ENCODE results near the gene PCBD1.

Gene PCBD1

GRCh38 chr10:70901276-70901878 is 13.0 kb upstream of the PCBD1 start:
- DNase-seq, result no peak

GRCh38 chr10:70899096-70899495 is 10.7 kb upstream of the PCBD1 start:
- no peak for DNase-seq

- no peak for DNase-seq
Observed at GRCh38 chr10:70898687-70899086, 10.3 kb upstream of the PCBD1 start.

GRCh38 chr10:70896551-70896950 is 8.2 kb upstream of the PCBD1 start:
- no peak for DNase-seq

GRCh38 chr10:70894416-70894815 is 6.1 kb upstream of the PCBD1 start:
- no peak for DNase-seq

GRCh38 chr10:70893227-70894006 is 5.1 kb upstream of the PCBD1 start:
- DNase-seq, result no peak

GRCh38 chr10:70892631-70893030 is 4.3 kb upstream of the PCBD1 start:
- no peak for DNase-seq

- DNase-seq, result no peak
Observed at GRCh38 chr10:70891627-70892026, 3.3 kb upstream of the PCBD1 start.

- DNase-seq, result no peak
Observed at GRCh38 chr10:70890917-70891431, 2.6 kb upstream of the PCBD1 start.

GRCh38 chr10:70889291-70889690 is 926 bp upstream of the PCBD1 start:
- no peak for DNase-seq

GRCh38 chr10:70886921-70887665 is 1.3 kb downstream of the PCBD1 start:
- no peak for DNase-seq

GRCh38 chr10:70885931-70886903 is 2.1 kb downstream of the PCBD1 start:
- DNase-seq, result no peak

- DNase-seq, result no peak
Observed at GRCh38 chr10:70885481-70885880, 2.9 kb downstream of the PCBD1 start.

GRCh38 chr10:70884741-70885140 is 3.6 kb downstream of the PCBD1 start:
- DNase-seq, result no peak

GRCh38 chr10:70880077-70880534 is 8.3 kb downstream of the PCBD1 start:
- peak; percentile 28 for DNase-seq

- DNase-seq, result no peak
Observed at GRCh38 chr10:70879207-70879606, 9.2 kb downstream of the PCBD1 start.

- no peak for DNase-seq
Observed at GRCh38 chr10:70874061-70874460, 14.3 kb downstream of the PCBD1 start.

GRCh38 chr10:70872291-70872690 is 16.1 kb downstream of the PCBD1 start:
- no peak for DNase-seq

- DNase-seq, result no peak
Observed at GRCh38 chr10:70866424-70866823, 21.9 kb downstream of the PCBD1 start.

- DNase-seq, result no peak
Observed at GRCh38 chr10:70864935-70865334, 23.4 kb downstream of the PCBD1 start.

- DNase-seq, result no peak
Observed at GRCh38 chr10:70863470-70864160, 24.8 kb downstream of the PCBD1 start.

Data from NCI-H510A (cell line).